Stimulated activated naive CD4-positive, alpha-beta T cell treated with Interleukin-2 at 50 U/mL for 16 hours (primary cell): ENCODE measurements around the gene PXN.

Experiments
- DNase-seq: peaks from one replicate; lab custom pipeline; 2025; lab: John Stamatoyannopoulos, UW

The PXN gene

GRCh38 chr12:120265473-120266179, at the start of gene PXN:
Gene PXN, minus strand, starts transcription at chr12:120265730. Its CDS starts 101 bp downstream, at chr12:120265629.
- peak; percentile 85 for DNase-seq

GRCh38 chr12:120314220-120314619, 48.7 kb upstream of the PXN start:
- no peak for DNase-seq

DNA sequence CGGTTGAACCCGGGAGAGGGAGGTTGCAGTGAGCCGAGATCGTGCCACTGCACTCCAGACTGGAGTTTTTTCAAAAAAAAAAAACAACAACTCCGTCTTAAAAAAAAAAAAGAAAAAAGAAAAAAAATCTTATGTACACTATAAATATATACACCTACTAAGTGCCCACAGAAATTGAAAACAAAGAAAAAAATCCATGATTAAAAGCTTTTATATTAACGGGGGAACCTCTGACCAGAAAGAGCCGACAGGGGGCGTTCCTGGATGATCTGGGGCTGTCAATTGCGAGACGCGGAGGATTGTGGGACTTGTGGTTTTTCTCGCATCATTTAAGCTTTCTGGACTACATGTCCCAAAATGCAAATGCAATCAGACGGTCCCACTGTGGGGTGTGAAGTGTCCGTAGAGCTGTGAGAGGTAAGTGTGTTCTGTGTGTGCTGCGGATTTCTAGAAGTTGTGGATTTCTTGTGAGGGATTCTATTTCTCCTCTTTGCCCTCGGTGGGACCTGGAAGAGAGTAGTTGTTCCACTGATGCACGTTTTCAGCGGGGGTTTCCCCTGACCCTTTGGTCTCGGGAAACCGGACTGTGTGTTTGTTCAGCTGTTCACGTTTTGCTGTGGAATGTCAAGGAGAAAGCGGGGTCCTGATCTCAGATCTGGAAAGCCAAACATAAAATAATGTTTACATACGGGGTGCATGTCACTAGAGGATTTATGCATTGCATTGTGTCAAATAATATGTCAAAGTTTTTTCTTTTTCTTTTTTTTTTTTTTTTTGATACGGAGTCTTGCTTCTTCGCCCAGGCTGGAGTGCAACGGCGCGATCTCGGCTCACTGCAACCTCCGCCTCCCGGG, 36.7 kb upstream of the PXN start, which contains the start of gene SIRT4:
Gene SIRT4, plus strand, starts transcription at position 360 of the 854 bp plus-strand sequence. CDS start 1,241 bp downstream, outside the sequence.
- DNase-seq = peak; percentile 88

- DNase-seq = peak; percentile 69
Observed at GRCh38 chr12:120292661-120293531, 27.4 kb upstream of the PXN start, which contains the start of gene RNU4-1. Gene RNU4-1, minus strand, starts transcription at chr12:120293237.

- peak; percentile 27 for DNase-seq
Observed at GRCh38 chr12:120292411-120292660, 26.8 kb upstream of the PXN start.

GRCh38 chr12:120290609-120291305, 25.2 kb upstream of the PXN start:
- DNase-seq = peak; percentile 37

- DNase-seq = no peak
Observed at GRCh38 chr12:120287491-120287890, 22.0 kb upstream of the PXN start.

DNA sequence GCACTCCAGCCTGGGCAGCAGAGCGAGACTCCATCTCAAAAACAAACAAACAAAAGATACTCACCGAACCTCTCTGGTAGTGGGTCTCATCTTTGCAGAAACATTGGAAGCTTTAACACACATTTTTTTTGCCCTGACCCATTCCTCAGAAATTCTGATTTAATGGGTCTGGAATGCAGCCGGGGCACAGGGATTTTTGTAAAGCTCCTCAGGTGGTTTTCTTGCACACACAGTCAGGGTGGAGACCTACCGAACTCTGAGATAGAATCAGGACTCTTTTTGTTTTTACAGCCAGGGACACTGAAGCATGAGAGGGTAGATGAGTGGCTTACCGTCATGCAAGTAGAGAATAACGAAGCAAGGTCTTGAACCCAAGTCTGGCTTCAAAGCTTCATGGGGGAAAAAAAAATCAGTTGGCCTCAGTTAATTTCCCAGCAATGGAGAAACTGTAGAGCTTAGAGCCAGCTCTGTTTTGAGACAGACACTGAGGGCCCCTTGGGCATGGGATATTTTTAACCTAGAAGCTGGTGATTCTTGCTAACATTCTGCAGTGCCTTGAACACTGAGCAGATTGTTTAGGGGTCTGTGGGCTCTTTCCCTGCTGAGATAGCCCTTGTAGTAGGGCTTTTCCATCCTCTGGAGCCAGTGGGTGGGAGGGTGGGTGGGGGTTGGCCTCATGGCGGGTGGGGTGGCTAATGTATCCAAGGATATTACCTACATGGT, 21.4 kb upstream of the PXN start:
- DNase-seq = no peak

DNA sequence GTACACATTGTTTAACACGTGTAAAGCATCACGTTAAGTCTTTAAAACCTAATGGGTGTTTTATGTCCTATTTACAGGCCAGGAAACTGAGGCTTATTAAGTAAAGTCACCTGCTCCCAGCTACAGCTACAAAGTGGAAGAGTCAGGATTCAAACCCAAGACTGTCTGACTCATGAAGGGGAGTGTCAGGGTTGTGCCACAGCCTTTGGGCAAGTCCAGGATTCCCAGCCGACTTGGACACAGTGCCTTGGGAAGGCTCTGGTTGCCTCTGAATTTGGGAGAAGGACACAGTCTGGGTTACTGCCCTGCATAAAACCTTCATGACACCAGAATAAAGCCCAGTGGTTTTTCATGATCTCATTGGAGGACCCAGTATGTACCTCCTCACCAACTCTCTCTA, 18.9 kb upstream of the PXN start:
- DNase-seq = no peak

DNA sequence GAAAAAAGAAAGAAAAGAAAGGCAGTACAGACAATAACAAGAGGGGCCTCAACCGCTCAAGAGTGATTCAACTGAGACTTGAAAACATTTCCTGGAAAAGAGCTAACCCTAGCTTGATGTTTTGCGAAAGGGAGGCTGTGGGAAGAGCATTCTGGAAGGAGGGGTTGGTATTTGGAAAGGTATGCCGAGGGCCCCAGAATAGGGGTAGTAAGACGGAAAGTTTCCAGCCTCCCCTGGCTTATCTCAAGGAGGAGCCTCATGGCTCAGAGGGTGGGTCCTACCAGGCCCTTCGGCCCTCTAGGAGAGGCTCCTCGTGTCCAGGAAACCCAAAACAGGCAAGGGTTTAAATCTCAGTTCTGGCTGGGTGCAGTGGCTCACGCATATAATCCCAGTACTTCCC, 17.8 kb upstream of the PXN start:
- no peak for DNase-seq

DNA sequence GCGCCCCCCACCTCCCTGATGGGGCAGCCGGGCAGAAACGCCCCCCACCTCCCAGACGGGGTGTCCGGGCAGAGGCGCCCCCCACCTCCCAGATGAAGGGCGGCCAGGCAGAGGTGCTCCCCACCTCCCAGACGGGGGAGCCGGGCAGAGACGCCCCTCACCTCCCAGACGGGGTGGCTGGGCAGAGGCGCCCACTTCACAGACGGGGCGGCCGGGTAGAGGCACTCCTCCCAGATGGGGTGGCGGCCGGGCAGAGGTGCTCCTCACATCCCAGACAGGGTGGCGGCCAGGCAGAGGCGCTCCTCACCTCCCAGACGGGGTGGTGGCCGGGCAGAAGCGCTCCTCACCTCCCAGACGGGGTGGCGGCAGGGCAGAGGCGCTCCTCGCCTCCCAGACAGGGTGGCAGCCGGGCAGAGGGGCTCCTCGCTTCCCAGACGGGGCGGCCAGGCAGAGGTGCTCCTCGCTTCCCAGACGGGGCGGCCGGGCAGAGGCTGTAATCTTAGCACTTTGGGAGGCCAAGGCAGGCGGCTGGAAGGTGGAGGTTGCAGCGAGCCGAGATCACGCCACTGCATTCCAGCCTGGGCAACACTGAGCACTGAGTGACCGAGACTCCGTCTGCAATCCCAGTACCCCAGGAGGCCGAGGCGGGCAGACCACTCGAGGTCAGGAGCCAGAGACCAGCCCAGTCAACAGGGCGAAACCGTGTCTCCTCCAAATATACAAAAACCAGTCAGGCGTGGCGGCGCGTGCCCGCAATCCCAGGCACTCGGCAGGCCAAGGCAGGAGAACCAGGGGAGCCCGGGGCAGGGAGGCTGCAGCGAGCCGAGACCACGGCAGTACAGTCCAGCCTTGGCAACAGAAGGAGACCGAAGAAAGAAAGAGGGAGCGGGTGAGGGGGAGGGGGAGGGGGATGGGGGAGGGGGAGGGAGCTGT, 12.9 kb upstream of the PXN start:
- DNase-seq = no peak

DNA sequence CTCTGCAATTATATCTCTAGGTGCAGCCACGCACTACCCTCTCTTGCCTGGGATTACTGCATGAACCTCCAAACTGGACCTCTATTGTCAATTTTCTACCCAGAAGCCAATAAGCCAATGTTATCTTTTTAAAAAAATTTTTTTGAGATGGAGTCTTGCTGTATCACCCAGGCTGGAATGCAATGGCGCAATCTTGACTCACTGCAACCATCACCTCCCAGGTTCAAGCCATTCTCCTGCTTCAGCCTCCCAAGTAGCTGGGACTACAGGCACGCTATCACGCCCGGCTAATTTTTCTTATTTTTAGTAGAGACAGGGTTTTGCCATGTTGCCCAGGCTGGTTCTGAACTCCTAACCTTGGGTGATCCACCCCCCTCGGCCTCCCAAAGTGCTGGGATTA, 11.2 kb upstream of the PXN start:
- DNase-seq = no peak

DNA sequence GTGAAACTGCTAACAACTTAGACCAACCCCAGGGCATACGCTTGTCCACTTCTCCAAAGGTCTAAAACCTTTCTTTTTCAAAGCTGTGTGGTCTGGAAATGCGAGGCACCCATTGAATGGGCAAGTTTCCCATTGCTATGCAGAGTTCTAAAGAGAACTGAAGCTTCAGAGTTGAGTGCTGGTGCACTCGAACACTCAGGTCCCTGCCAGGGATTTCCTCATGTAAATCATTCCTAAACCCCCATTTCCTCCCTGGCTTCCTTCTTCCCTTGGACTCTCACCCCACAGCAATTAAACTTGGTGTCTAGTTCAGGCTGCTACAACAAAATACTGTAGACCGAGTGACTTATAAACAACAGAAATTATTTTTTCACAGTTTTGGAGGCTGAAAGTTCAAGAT, 2.2 kb upstream of the PXN start:
- DNase-seq = no peak

- no peak for DNase-seq
Observed at GRCh38 chr12:120266180-120266870, 795 bp upstream of the PXN start.

DNA sequence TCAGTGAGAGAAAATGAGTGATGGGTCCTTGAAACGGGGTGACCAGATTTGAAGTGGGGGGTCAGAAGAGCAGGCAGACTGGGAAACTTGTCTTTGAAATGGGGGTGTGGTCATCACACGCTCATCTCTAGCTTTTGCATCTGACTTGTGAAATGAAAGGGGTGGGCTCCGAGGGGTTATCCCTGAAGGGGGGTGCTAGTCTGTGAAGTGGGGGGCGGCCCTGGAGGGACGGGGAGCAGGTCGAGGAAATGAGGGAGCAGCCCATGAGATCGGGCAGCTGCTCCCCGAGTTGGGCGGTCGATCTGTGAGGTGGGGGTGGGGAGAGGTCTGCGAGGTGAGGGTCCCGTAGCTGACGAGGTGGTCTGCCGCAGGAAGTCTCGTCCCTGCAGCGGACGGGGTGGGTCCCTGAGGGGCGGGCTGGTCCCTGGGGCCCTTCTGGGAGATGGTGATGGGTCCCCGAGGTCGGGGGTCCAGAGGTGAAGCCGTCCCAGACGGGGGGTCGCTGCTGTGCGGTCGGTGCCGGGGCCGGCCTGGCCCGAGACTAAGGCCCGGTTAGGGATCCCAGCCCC, 542 bp downstream of the PXN start:
- no peak for DNase-seq

DNA sequence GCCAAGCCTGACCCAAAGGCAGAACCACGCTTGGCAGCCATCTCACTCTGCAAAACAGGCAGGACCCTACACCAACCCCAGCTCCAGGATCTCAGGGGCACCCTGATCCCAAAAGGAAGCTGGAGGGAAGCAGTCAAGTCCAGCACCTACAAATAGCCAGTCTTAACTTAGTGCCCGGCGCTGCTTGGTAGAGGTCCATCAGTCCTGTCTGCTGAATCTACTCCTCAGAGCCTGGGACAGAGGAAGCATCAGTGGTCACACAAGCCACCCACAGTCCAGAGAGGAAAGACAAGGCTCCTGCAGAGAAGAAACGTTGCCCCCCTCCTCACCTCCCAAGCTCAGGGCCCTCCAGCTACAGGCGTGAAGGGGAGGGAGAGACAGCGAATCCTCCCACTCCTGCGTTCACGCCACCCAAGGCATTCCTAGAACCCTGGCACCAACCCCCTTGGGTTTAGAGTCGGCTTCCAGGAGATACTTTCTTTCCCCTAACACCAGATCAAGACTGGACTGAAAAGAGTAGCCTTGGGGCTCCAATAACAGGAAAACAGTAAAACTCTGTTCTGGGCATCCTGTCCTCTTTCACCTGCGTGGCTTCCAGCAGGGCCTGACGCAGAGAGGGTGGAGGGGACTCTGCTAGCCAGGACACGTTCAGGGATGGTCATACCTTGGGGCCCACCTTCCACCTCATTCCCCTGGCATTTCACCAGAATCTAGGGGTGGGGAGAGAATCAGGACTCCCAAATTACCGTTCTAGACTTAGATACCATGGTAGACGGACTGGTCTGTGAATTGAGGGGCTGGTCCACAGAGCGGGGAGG, 1.2 kb downstream of the PXN start:
- DNase-seq = no peak

DNA sequence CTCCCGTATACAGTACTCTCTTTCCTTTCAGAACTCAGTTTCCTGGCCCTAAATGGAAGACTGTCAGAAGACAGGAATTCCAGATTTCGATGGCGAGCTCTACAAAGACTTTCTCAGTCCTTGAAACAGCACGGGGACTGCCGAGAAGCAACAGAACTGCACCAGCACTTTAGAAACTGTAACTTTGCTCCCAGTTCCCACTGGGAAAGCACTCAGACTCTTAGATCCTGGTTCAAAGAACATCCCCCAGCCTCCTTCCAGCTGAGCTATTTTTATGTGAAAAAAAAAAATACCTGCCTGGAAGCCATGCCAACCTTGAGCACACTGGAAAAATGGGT, 1.8 kb downstream of the PXN start:
- DNase-seq = no peak
